GM19455 (cell line): ENCODE data around the gene HLA-DOA.

Source experiments
- ATAC-seq: cut with Tn5 transposase; IDR thresholded peaks from one replicate; pipeline ENCODE4 v1.9.1; 2021; ENCODE audit not compliant: unreplicated experiment

The HLA-DOA gene

GRCh38 chr6:32980488-32981038, 28.8 kb downstream of the HLA-DOA start:
- no peak for ATAC-seq

- ATAC-seq, result no peak
Observed at GRCh38 chr6:32979720-32980487, 29.5 kb downstream of the HLA-DOA start.

GRCh38 chr6:32977953-32978324, 31.5 kb downstream of the HLA-DOA start:
- no peak for ATAC-seq

GRCh38 chr6:32977272-32977952, 32.0 kb downstream of the HLA-DOA start:
- ATAC-seq, result no peak

GRCh38 chr6:32976334-32977069, 32.9 kb downstream of the HLA-DOA start:
- no peak for ATAC-seq

GRCh38 chr6:32975886-32976285, 33.5 kb downstream of the HLA-DOA start:
- no peak for ATAC-seq

GRCh38 chr6:32974541-32975308, 34.7 kb downstream of the HLA-DOA start:
- ATAC-seq, result no peak

- ATAC-seq, result no peak
Observed at GRCh38 chr6:32974016-32974333, 35.4 kb downstream of the HLA-DOA start.

- ATAC-seq, result no peak
Observed at GRCh38 chr6:32973144-32974015, 36.0 kb downstream of the HLA-DOA start.

GRCh38 chr6:32972353-32973143, 36.8 kb downstream of the HLA-DOA start:
- ATAC-seq, result peak; percentile 0

- ATAC-seq, result peak; percentile 49
Observed at GRCh38 chr6:32971581-32972352, 37.6 kb downstream of the HLA-DOA start.

GRCh38 chr6:32971242-32971580, 38.2 kb downstream of the HLA-DOA start:
- ATAC-seq, result no peak

- ATAC-seq, result no peak
Observed at GRCh38 chr6:32970413-32971241, 38.8 kb downstream of the HLA-DOA start.

- ATAC-seq, result no peak
Observed at GRCh38 chr6:32969685-32970412, 39.5 kb downstream of the HLA-DOA start.

- no peak for ATAC-seq
Observed at GRCh38 chr6:32968867-32969684, 40.3 kb downstream of the HLA-DOA start.
